ENCODE measurements around the gene LAP3.
"Not testable (repeated sequence)": the region's sequence is repeated elsewhere in the genome, so short reads cannot be mapped to it uniquely, and the experiment has no call there.

LAP3 gene

DNA sequence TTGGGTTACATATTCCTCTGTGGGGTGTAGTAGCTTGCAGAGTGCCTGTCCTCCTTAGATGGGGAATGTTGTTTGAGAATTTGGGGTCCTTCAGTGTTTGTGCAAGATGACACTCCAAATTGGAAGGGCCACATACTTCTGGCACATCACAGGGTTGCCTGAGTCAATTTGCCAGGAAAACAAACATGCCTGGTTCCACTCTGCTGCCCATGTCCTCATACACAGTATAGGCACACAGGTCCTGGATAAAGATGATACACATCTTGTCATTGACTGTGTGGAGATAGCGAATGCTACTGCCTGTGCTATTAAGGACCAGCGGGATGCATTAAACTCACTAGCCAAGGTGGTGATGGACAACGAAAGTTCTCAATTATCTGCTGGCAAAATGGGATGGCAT is 11.2 kb upstream of the LAP3 start:
- Histone ChIP-seq H2AFZ (ENCODE audit: low read length) (no peak overlapping the region), H3K9me3 (ENCODE audit: low read length) (no peaks in the 10 kb centered on the region), H3K36me3 (ENCODE audit: insufficient read depth, low read length) (no peaks in the 10 kb centered on the region), H3K9ac (ENCODE audit: low read length) (no peak overlapping the region), H3K4me2 (ENCODE audit: low read length) (no peak overlapping the region), H3F3A (ENCODE audit: insufficient read depth, low read length) (no peaks in the 10 kb centered on the region), H3K79me2 (ENCODE audit: insufficient read depth, low read length) (no peaks in the 10 kb centered on the region), H4K20me1 (ENCODE audit: insufficient read depth, low read length) (no peaks in the 10 kb centered on the region), H3K9me2 (ENCODE audit: low read depth, low read length) (no peaks in the 10 kb centered on the region), H3K4me1 (ENCODE audit: insufficient read depth, low read length, severe bottlenecking) (no peaks in the 10 kb centered on the region), H3K27ac (ENCODE audit: low read depth, low read length, poor library complexity, severe bottlenecking) (no peak overlapping the region), H3K27me3 (ENCODE audit: insufficient read depth, low read length) (no peaks in the 10 kb centered on the region), H3K4me3 (ENCODE audit: low read depth, low read length, poor library complexity, severe bottlenecking) (no peak overlapping the region)
- TF ChIP-seq, protein P1, sequence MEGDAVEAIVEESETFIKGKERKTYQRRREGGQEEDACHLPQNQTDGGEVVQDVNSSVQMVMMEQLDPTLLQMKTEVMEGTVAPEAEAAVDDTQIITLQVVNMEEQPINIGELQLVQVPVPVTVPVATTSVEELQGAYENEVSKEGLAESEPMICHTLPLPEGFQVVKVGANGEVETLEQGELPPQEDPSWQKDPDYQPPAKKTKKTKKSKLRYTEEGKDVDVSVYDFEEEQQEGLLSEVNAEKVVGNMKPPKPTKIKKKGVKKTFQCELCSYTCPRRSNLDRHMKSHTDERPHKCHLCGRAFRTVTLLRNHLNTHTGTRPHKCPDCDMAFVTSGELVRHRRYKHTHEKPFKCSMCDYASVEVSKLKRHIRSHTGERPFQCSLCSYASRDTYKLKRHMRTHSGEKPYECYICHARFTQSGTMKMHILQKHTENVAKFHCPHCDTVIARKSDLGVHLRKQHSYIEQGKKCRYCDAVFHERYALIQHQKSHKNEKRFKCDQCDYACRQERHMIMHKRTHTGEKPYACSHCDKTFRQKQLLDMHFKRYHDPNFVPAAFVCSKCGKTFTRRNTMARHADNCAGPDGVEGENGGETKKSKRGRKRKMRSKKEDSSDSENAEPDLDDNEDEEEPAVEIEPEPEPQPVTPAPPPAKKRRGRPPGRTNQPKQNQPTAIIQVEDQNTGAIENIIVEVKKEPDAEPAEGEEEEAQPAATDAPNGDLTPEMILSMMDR (IDR thresholded peaks at IDR 0.05; ENCODE audit: low read length) = no peak
- TF ChIP-seq EZH2 (IDR thresholded peaks at IDR 0.05; ENCODE audit: borderline replicate concordance, low read length) = no peak

DNA sequence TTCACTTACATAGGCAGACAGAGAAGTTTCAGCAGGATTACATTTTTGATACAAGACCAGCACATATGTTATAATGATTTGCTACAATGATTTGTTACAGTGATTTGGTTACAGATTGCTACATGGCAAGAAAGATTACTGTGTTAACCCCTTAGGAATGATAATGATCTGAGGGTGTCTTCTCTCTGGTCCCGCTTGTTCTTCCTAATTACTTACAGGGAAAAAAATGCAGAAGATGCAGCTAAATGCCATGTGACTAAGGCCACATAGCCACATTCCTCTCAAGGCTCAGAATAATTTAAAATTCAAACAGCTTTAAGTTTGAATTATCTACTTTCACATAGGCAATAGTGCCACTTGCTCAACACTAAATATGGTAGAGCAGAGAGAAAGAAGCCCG is 9.7 kb upstream of the LAP3 start:
- Histone ChIP-seq H3K27ac (ENCODE audit: low read depth, low read length, poor library complexity, severe bottlenecking) (no peak overlapping the region), H3F3A (ENCODE audit: insufficient read depth, low read length) (no peaks in the 10 kb centered on the region), H2AFZ (ENCODE audit: low read length) (no peak overlapping the region), H3K36me3 (ENCODE audit: insufficient read depth, low read length) (no peaks in the 10 kb centered on the region), H3K4me2 (ENCODE audit: low read length) (no peak overlapping the region), H4K20me1 (ENCODE audit: insufficient read depth, low read length) (no peaks in the 10 kb centered on the region), H3K79me2 (ENCODE audit: insufficient read depth, low read length) (no peaks in the 10 kb centered on the region), H3K9me2 (ENCODE audit: low read depth, low read length) (no peaks in the 10 kb centered on the region), H3K9me3 (ENCODE audit: low read length) (no peaks in the 10 kb centered on the region), H3K4me3 (ENCODE audit: low read depth, low read length, poor library complexity, severe bottlenecking) (no peak overlapping the region), H3K9ac (ENCODE audit: low read length) (no peak overlapping the region), H3K27me3 (ENCODE audit: insufficient read depth, low read length) (no peaks in the 10 kb centered on the region), H3K4me1 (ENCODE audit: insufficient read depth, low read length, severe bottlenecking) (no peaks in the 10 kb centered on the region)
- no peak for TF ChIP-seq EZH2 (IDR thresholded peaks at IDR 0.05; ENCODE audit: borderline replicate concordance, low read length)
- TF ChIP-seq, protein P1 (IDR thresholded peaks at IDR 0.05; ENCODE audit: low read length) = no peak

DNA sequence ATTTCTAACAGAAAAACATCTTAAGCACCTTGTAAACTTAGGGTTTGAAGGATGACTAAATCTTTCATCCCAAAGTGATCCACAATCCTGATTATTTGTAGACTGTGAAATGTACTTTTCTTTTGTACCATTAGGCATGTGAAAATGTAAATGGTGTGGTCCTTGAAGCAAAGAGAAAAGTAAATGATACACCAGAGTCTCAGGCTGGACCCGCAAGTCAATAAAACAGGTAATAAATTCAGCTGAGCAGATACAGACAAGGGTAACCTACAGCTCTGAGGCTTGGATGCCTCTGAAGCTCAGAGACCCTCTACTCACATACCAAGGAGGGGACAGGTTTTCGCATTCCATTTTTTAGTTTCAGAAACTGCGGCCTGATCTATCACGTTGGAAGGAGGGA is 2.8 kb upstream of the LAP3 start:
- no peaks in the 10 kb centered on the region for H3F3A ChIP-seq (ENCODE audit: insufficient read depth, low read length)
- TF ChIP-seq, protein P1 (IDR thresholded peaks at IDR 0.05; ENCODE audit: low read length) = no peak
- TF ChIP-seq EZH2 (IDR thresholded peaks at IDR 0.05; ENCODE audit: borderline replicate concordance, low read length) = no peak
- peaks cover 14% of the 10 kb centered on the region for H3K4me1 ChIP-seq (ENCODE audit: insufficient read depth, low read length, severe bottlenecking)
- no peak overlapping the region for H3K9ac ChIP-seq (ENCODE audit: low read length)
- H3K27me3 ChIP-seq (ENCODE audit: insufficient read depth, low read length) = no peaks in the 10 kb centered on the region
- H3K9me3 ChIP-seq (ENCODE audit: low read length) = no peaks in the 10 kb centered on the region
- no peaks in the 10 kb centered on the region for H4K20me1 ChIP-seq (ENCODE audit: insufficient read depth, low read length)
- H3K36me3 ChIP-seq (ENCODE audit: insufficient read depth, low read length) = no peaks in the 10 kb centered on the region
- no peak overlapping the region for H2AFZ ChIP-seq (ENCODE audit: low read length)
- no peak overlapping the region for H3K4me3 ChIP-seq (ENCODE audit: low read depth, low read length, poor library complexity, severe bottlenecking)
- H3K79me2 ChIP-seq (ENCODE audit: insufficient read depth, low read length) = no peaks in the 10 kb centered on the region
- H3K27ac ChIP-seq (ENCODE audit: low read depth, low read length, poor library complexity, severe bottlenecking) = no peak overlapping the region
- H3K4me2 ChIP-seq (ENCODE audit: low read length) = no peak overlapping the region
- no peaks in the 10 kb centered on the region for H3K9me2 ChIP-seq (ENCODE audit: low read depth, low read length)

DNA sequence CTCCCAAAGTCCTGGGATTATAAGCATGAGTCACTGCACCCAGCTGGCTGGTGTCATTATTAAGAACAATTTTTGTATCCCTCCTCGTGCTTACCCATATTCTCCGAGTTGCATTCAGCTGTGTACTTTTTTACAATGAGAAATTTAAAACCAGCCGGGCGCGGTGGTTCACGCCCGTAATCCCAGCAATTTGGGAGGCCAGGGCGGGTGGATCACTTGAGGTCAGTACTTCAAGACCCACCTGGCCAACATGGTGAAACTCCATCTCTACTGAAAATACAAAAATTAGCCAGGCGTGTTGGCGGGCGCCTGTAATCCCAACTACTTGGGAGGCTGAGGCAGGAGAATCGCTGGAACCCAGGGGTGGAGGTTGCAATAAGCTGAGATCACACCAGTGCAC is 1.8 kb upstream of the LAP3 start:
- H3K4me2 ChIP-seq (ENCODE audit: low read length); H3K9me3 ChIP-seq (ENCODE audit: low read length); H3K9me2 ChIP-seq (ENCODE audit: low read depth, low read length); H4K20me1 ChIP-seq (ENCODE audit: insufficient read depth, low read length); H2AFZ ChIP-seq (ENCODE audit: low read length); H3K27me3 ChIP-seq (ENCODE audit: insufficient read depth, low read length); H3K9ac ChIP-seq (ENCODE audit: low read length); H3K4me3 ChIP-seq (ENCODE audit: low read depth, low read length, poor library complexity, severe bottlenecking); H3K79me2 ChIP-seq (ENCODE audit: insufficient read depth, low read length); H3F3A ChIP-seq (ENCODE audit: insufficient read depth, low read length); H3K36me3 ChIP-seq (ENCODE audit: insufficient read depth, low read length); H3K27ac ChIP-seq (ENCODE audit: low read depth, low read length, poor library complexity, severe bottlenecking): not testable (repeated sequence)
- peaks cover 19% of the 10 kb centered on the region for H3K4me1 ChIP-seq (ENCODE audit: insufficient read depth, low read length, severe bottlenecking)

Data from OCI-LY1 (cell line).